Islet of Langerhans (tissue), 1 donor: ENCODE results near the gene CCDC82.

Experiments
- FAIRE-seq: peaks from one replicate; lab custom pipeline; 2011; peaks lifted over from hg19 to GRCh38; lab: Jason Lieb, UNC

The CCDC82 gene

GRCh38 chr11:96361778-96362177 lies 27.9 kb downstream of the CCDC82 start:
- no peak for FAIRE-seq

- no peak for FAIRE-seq
Measured at GRCh38 chr11:96358321-96358720, 31.4 kb downstream of the CCDC82 start.

- no peak for FAIRE-seq
Measured at GRCh38 chr11:96357794-96358193, 31.9 kb downstream of the CCDC82 start.

- FAIRE-seq = no peak
Measured at GRCh38 chr11:96356848-96357247, 32.9 kb downstream of the CCDC82 start.

- FAIRE-seq = no peak
Measured at GRCh38 chr11:96342961-96343711, 46.6 kb downstream of the CCDC82 start, which contains the start of gene MAML2. MAML2 (minus strand) TSS chr11:96343195; CDS start chr11:96341895, 1,300 bp downstream.

- FAIRE-seq = no peak
Measured at GRCh38 chr11:96342014-96342960, 47.4 kb downstream of the CCDC82 start.

- FAIRE-seq = no peak
Measured at GRCh38 chr11:96341211-96342013, 48.3 kb downstream of the CCDC82 start.

- FAIRE-seq = no peak
Measured at GRCh38 chr11:96340555-96340885, 49.2 kb downstream of the CCDC82 start.

- no peak for FAIRE-seq
Measured at GRCh38 chr11:96339706-96340554, 49.8 kb downstream of the CCDC82 start.

- no peak for FAIRE-seq
Measured at GRCh38 chr11:96338910-96339705, 50.6 kb downstream of the CCDC82 start.

- no peak for FAIRE-seq
Measured at GRCh38 chr11:96337541-96338431, 51.9 kb downstream of the CCDC82 start.

- no peak for FAIRE-seq
Measured at GRCh38 chr11:96335388-96335787, 54.3 kb downstream of the CCDC82 start.

GRCh38 chr11:96334219-96334618 lies 55.5 kb downstream of the CCDC82 start:
- FAIRE-seq = no peak

- no peak for FAIRE-seq
Measured at GRCh38 chr11:96333191-96333719, 56.5 kb downstream of the CCDC82 start.

GRCh38 chr11:96332126-96332771 lies 57.5 kb downstream of the CCDC82 start:
- FAIRE-seq = no peak

- FAIRE-seq = no peak
Measured at GRCh38 chr11:96331699-96332116, 58.0 kb downstream of the CCDC82 start.

GRCh38 chr11:96330511-96330859 lies 59.2 kb downstream of the CCDC82 start:
- no peak for FAIRE-seq

- no peak for FAIRE-seq
Measured at GRCh38 chr11:96329855-96330510, 59.7 kb downstream of the CCDC82 start.
